ENCODE measurements around the gene RCOR3.

The RCOR3 gene

GRCh38 chr1:211356723-211357407, 97.7 kb downstream of the RCOR3 start:
- H4K20me1 ChIP-seq (ENCODE audit: insufficient read depth, low read length) = no peaks in the 10 kb centered on the region
- H3K79me2 ChIP-seq (ENCODE audit: insufficient read depth, low read length) = no peaks in the 10 kb centered on the region
- no peak for TF ChIP-seq EZH2 (IDR thresholded peaks at IDR 0.05; ENCODE audit: borderline replicate concordance, low read depth, low read length, severe bottlenecking)
- TF ChIP-seq CTCF (IDR thresholded peaks at IDR 0.05; ENCODE audit: borderline replicate concordance, extremely low read depth, low read length, poor library complexity, severe bottlenecking) = no peak
- H3K27ac ChIP-seq (ENCODE audit: low read length) = no peak overlapping the region
- peaks cover 3% of the 10 kb centered on the region for H3K9me3 ChIP-seq (ENCODE audit: insufficient read depth, low read length, severe bottlenecking)
- peaks cover 15% of the 10 kb centered on the region for H3K4me1 ChIP-seq (ENCODE audit: insufficient read depth, low read length)
- H3K36me3 ChIP-seq (ENCODE audit: insufficient read depth, low read length) = no peaks in the 10 kb centered on the region
- no peak overlapping the region for H3K4me3 ChIP-seq (ENCODE audit: low read depth in 1 of 2, low read length in 2 of 2)
- no peak overlapping the region for H3K4me2 ChIP-seq (ENCODE audit: insufficient read depth, low read length)
- ATAC-seq (ENCODE audit: insufficient read depth, low read depth) (no peak), DNase-seq (no peak)
- no peak overlapping the region for H2AFZ ChIP-seq (ENCODE audit: low read depth, low read length)
- H3K27me3 ChIP-seq (ENCODE audit: insufficient read depth, low read length, poor library complexity) = no peaks in the 10 kb centered on the region
- no peak overlapping the region for H3K9ac ChIP-seq (ENCODE audit: low read depth, low read length)

GRCh38 chr1:211358685-211359084, 99.5 kb downstream of the RCOR3 start:
- Histone ChIP-seq H2AFZ (ENCODE audit: low read depth, low read length) (no peak overlapping the region), H3K4me2 (ENCODE audit: insufficient read depth, low read length) (no peak overlapping the region), H3K27ac (ENCODE audit: low read length) (no peak overlapping the region), H3K9ac (ENCODE audit: low read depth, low read length) (no peak overlapping the region), H3K79me2 (ENCODE audit: insufficient read depth, low read length) (no peaks in the 10 kb centered on the region), H3K4me1 (ENCODE audit: insufficient read depth, low read length) (0 out of 2 replicates have a peak, but pooled peaks cover 1% of the 10 kb centered on the region), H3K4me3 (ENCODE audit: low read depth in 1 of 2, low read length in 2 of 2) (no peak overlapping the region), H3K9me3 (ENCODE audit: insufficient read depth, low read length, severe bottlenecking) (no peaks in the 10 kb centered on the region), H3K27me3 (ENCODE audit: insufficient read depth, low read length, poor library complexity) (no peaks in the 10 kb centered on the region), H3K36me3 (ENCODE audit: insufficient read depth, low read length) (no peaks in the 10 kb centered on the region), H4K20me1 (ENCODE audit: insufficient read depth, low read length) (no peaks in the 10 kb centered on the region)
- no peak for ATAC-seq (ENCODE audit: insufficient read depth, low read depth)
- DNase-seq = no peak
- TF ChIP-seq CTCF (IDR thresholded peaks at IDR 0.05; ENCODE audit: borderline replicate concordance, extremely low read depth, low read length, poor library complexity, severe bottlenecking) (no peak), EZH2 (IDR thresholded peaks at IDR 0.05; ENCODE audit: borderline replicate concordance, low read depth, low read length, severe bottlenecking) (no peak)

GRCh38 chr1:211359876-211360275, 100.7 kb downstream of the RCOR3 start:
- no peak overlapping the region for H2AFZ ChIP-seq (ENCODE audit: low read depth, low read length)
- no peak overlapping the region for H3K4me3 ChIP-seq (ENCODE audit: low read depth in 1 of 2, low read length in 2 of 2)
- no peaks in the 10 kb centered on the region for H4K20me1 ChIP-seq (ENCODE audit: insufficient read depth, low read length)
- DNase-seq = no peak
- H3K4me2 ChIP-seq (ENCODE audit: insufficient read depth, low read length) = no peak overlapping the region
- no peaks in the 10 kb centered on the region for H3K4me1 ChIP-seq (ENCODE audit: insufficient read depth, low read length)
- H3K27me3 ChIP-seq (ENCODE audit: insufficient read depth, low read length, poor library complexity) = no peaks in the 10 kb centered on the region
- ATAC-seq (ENCODE audit: insufficient read depth, low read depth) = no peak
- no peak for TF ChIP-seq CTCF (IDR thresholded peaks at IDR 0.05; ENCODE audit: borderline replicate concordance, extremely low read depth, low read length, poor library complexity, severe bottlenecking)
- TF ChIP-seq EZH2 (IDR thresholded peaks at IDR 0.05; ENCODE audit: borderline replicate concordance, low read depth, low read length, severe bottlenecking) = no peak
- H3K9ac ChIP-seq (ENCODE audit: low read depth, low read length) = no peak overlapping the region
- H3K9me3 ChIP-seq (ENCODE audit: insufficient read depth, low read length, severe bottlenecking) = no peaks in the 10 kb centered on the region
- no peaks in the 10 kb centered on the region for H3K36me3 ChIP-seq (ENCODE audit: insufficient read depth, low read length)
- H3K79me2 ChIP-seq (ENCODE audit: insufficient read depth, low read length) = no peaks in the 10 kb centered on the region
- no peak overlapping the region for H3K27ac ChIP-seq (ENCODE audit: low read length)

All from DND-41 (cell line).